HCT116 (cell line): ENCODE results near the gene CFHR5. TPM values are rescaled to one million over a fixed set of nuclear protein-coding genes. Genes with fewer than 3 reads are reported as not detected.

Experiments
- ATAC-seq: fragments of 200-7000 bp; cut with Tn5 transposase; 2 replicates; pipeline ENCODE4 v1.9.1; 2020; ENCODE audit warnings: mild to moderate bottlenecking, moderate library complexity
- BruUV-seq: library from RNA; stranded (reverse); fragments of 400-500 nt; replicated peaks from 2 replicates; lab custom pipeline; 2021; lab: Mats Ljungman, UMichigan
- CTCF ChIA-PET: fragments of 300-600 bp; sonication (Branson Sonifier 250); formaldehyde crosslinking; loops from one replicate; lab custom pipeline; 2021; ENCODE audit warnings: antibody characterized with exemption; lab: Charles Lee
- POLR2A ChIA-PET: fragments of 300-600, 350-600 bp; sonication (Branson Sonifier 250); formaldehyde crosslinking; loops from one replicate; lab custom pipeline; 2021; ENCODE audit warnings: antibody characterized with exemption; lab: Charles Lee
- RAD21 ChIA-PET, 2 experiments: fragments of 300-600 bp; sonication (Branson Sonifier 250); formaldehyde crosslinking; loops; one replicate each; lab custom pipeline; 2023; ENCODE audit warnings: low total read pairs in 2 of 2; ENCODE audit not compliant: uncharacterized antibody in 2 of 2, unreplicated experiment in 2 of 2, low non-redundant PET in 1 of 2; lab: Charles Lee
- DNase-seq: peaks from one replicate; pipeline ENCODE4 v3.0.0-alpha.2; 2010; ENCODE audit warnings: low read depth, low spot score
- H2AFZ ChIP-seq: fragments of 200-600 bp; shearing (Covaris generic), sonication (generic); 2 replicates; pipeline ENCODE4 v1.6.1; 2017; ENCODE audit warnings: low read depth, mixed run types, mixed read lengths, antibody characterized with exemption, low read length; ENCODE audit not compliant: poor library complexity, severe bottlenecking
- H3K27ac ChIP-seq: 2 replicates; pipeline ENCODE4 v1.5.1; 2012; ENCODE audit warnings: low read depth, low read length
- H3K27me3 ChIP-seq: fragments of 200-600 bp; sonication (generic); 2 replicates; pipeline ENCODE4 v1.6.1; 2016; ENCODE audit warnings: mixed run types, low read length, mixed read lengths; ENCODE audit not compliant: insufficient read depth
- H3K36me3 ChIP-seq, 2 experiments: fragments of 200-500 bp in 1 of 2; fragments of 200-600 bp in 1 of 2; sonication (Bioruptor generic) in 1 of 2; sonication (generic) in 1 of 2; 2 replicates each; pipeline versions ENCODE4 v1.5.1 to v1.6.1; 2014 to 2016; ENCODE audit warnings: low read length in 2 of 2, inconsistent platforms in 1 of 2, mixed read lengths in 1 of 2, mixed run types in 1 of 2; ENCODE audit not compliant: insufficient read depth in 2 of 2, control insufficient read depth in 1 of 2
- H3K4me1 ChIP-seq, 2 experiments: fragments of 200-600 bp in 1 of 2; sonication (generic) in 1 of 2; 2 replicates each; pipeline versions ENCODE4 v1.5.1 to v1.6.1; 2012 to 2017; ENCODE audit warnings: low read length in 2 of 2, inconsistent platforms in 1 of 2, mild to moderate bottlenecking in 1 of 2, mixed read lengths in 1 of 2, mixed run types in 1 of 2, moderate library complexity in 1 of 2; ENCODE audit not compliant: insufficient read depth in 2 of 2, control insufficient read depth in 1 of 2
- H3K4me2 ChIP-seq: fragments of 200-600 bp; sonication (generic); 2 replicates; pipeline ENCODE4 v1.6.1; 2017; ENCODE audit warnings: mixed run types, low read length, mixed read lengths
- H3K4me3 ChIP-seq, 2 experiments: fragments of 200-600 bp in 1 of 2; sonication (generic) in 1 of 2; replicated peaks in 1 of 2; 2 replicates each; pipeline ENCODE4 v1.5.1; 2011 to 2016; ENCODE audit warnings: low read length in 2 of 2, control low read depth in 1 of 2, low read depth in 1 of 2, mild to moderate bottlenecking in 1 of 2, mixed read lengths in 1 of 2, mixed run types in 1 of 2
- H3K79me2 ChIP-seq: fragments of 200-600 bp; sonication (generic); 2 replicates; pipeline ENCODE4 v1.6.1; 2017; ENCODE audit warnings: mild to moderate bottlenecking, mixed run types, low read length, moderate library complexity, mixed read lengths; ENCODE audit not compliant: insufficient read depth
- H3K9ac ChIP-seq: fragments of 200-600 bp; sonication (generic); 2 replicates; pipeline ENCODE4 v1.6.1; 2016; ENCODE audit warnings: low read length, mixed read lengths
- H3K9me2 ChIP-seq: fragments of 200-600 bp; sonication (generic), shearing (Covaris generic); 2 replicates; pipeline ENCODE4 v1.6.1; 2017; ENCODE audit warnings: mixed run types, mild to moderate bottlenecking, moderate library complexity; ENCODE audit not compliant: insufficient read depth
- H3K9me3 ChIP-seq, 2 experiments: fragments of 200-500 bp in 1 of 2; fragments of 200-600 bp in 1 of 2; sonication (Bioruptor generic) in 1 of 2; sonication (generic) in 1 of 2; 2 replicates each; pipeline ENCODE4 v1.6.1; 2014 to 2017; ENCODE audit warnings: low read length in 2 of 2, mixed read lengths in 2 of 2, inconsistent platforms in 1 of 2, low read depth in 1 of 2, mild to moderate bottlenecking in 1 of 2, mixed run types in 1 of 2, moderate library complexity in 1 of 2; ENCODE audit not compliant: control insufficient read depth in 1 of 2, insufficient read depth in 1 of 2
- H4K20me1 ChIP-seq: fragments of 200-600 bp; sonication (generic), shearing (Covaris generic); 2 replicates; pipeline ENCODE4 v1.6.1; 2017; ENCODE audit warnings: mixed run types, mild to moderate bottlenecking, moderate library complexity; ENCODE audit not compliant: insufficient read depth
- CBX3 ChIP-seq: IDR thresholded peaks from 2 replicates; pipeline ENCODE4 v1.6.1; 2012; ENCODE audit warnings: low read depth
- CTCF ChIP-seq, 3 experiments: fragments of 200-600 bp in 1 of 3; sonication (generic) in 1 of 3; IDR thresholded peaks in 2 of 3; conservative IDR thresholded peaks in 1 of 3; 2 replicates each; pipeline ENCODE4 v1.5.1; 2012 to 2017; ENCODE audit warnings: low read depth in 2 of 3, low read length in 2 of 3, antibody characterized with exemption in 1 of 3, borderline replicate concordance in 1 of 3, control low read depth in 1 of 3, mild to moderate bottlenecking in 1 of 3, mixed read lengths in 1 of 3, mixed run types in 1 of 3, moderate library complexity in 1 of 3; ENCODE audit not compliant: insufficient read depth in 1 of 3
- EGR1 ChIP-seq: IDR thresholded peaks from 2 replicates; pipeline ENCODE4 v1.6.1; 2012; ENCODE audit warnings: low read depth
- EZH2 ChIP-seq: fragments of 200-600 bp; sonication (generic); IDR thresholded peaks from 2 replicates; pipeline ENCODE4 v1.6.1; 2017; ENCODE audit warnings: antibody characterized with exemption, mixed run types
- EZH2phosphoT487 ChIP-seq: fragments of 200-600 bp; IDR thresholded peaks from 2 replicates; pipeline ENCODE4 v1.6.1; 2018; ENCODE audit warnings: antibody characterized with exemption, borderline replicate concordance
- MAX ChIP-seq: IDR thresholded peaks from 2 replicates; pipeline ENCODE4 v1.6.1; 2012
- RAD21 ChIP-seq: IDR thresholded peaks from 2 replicates; pipeline ENCODE4 v1.6.1; 2012; ENCODE audit warnings: low read depth, mild to moderate bottlenecking
- SIN3A ChIP-seq: IDR thresholded peaks from 2 replicates; pipeline ENCODE4 v1.6.1; 2012; ENCODE audit warnings: low read depth
- SP1 ChIP-seq: IDR thresholded peaks from 2 replicates; pipeline ENCODE4 v1.6.1; 2012; ENCODE audit warnings: low read depth
- SRF ChIP-seq: IDR thresholded peaks from 2 replicates; pipeline ENCODE4 v1.6.1; 2012; ENCODE audit warnings: low read depth
- TCF7L2 ChIP-seq: IDR thresholded peaks from 2 replicates; pipeline ENCODE4 v1.7.0; 2011; ENCODE audit warnings: borderline replicate concordance, inconsistent platforms; ENCODE audit not compliant: insufficient read depth, insufficient read length; ENCODE audit errors: extremely low read depth
- ZFX ChIP-seq: fragments of 450-650 bp; IDR thresholded peaks from 2 replicates; pipeline ENCODE4 v1.6.1; 2017
- ZNF274 ChIP-seq: fragments of 200-500 bp; sonication (Bioruptor generic); IDR thresholded peaks from 2 replicates; pipeline ENCODE4 v1.6.1; 2014; ENCODE audit warnings: mild to moderate bottlenecking, low read depth, low read length, inconsistent platforms
- intact Hi-C: fragments of 100-400 bp; cut with micrococcal nuclease; formaldehyde crosslinking; loops from 2 replicates; pipeline ENCODE4 v1.10.0; 2022
- total RNA-seq: library from RNA; stranded (reverse); gene quantifications from one replicate; pipeline ENCODE4 v1.2.1, GENCODE V29; 2021; ENCODE audit not compliant: unreplicated experiment
- TF ChIP-seq, protein P1 (sequence below): IDR thresholded peaks from 2 replicates; pipeline ENCODE4 v1.6.1; 2012

CFHR5 gene
- total RNA-seq, 1 experiment from 2014 or later = not detected

GRCh38 chr1:196954778-196955177 lies 22.6 kb upstream of the CFHR5 start:
- H3K4me3 ChIP-seq = no peak overlapping the region
- no TSS peak for BruUV-seq
- ChIA-PET RAD21 (no interaction called here), POLR2A (no interaction called here), CTCF (no interaction called here)
- H3K79me2 ChIP-seq = no peaks in the 10 kb centered on the region
- no peak overlapping the region for H2AFZ ChIP-seq
- no peaks in the 10 kb centered on the region for H3K9me3 ChIP-seq
- DNase-seq (no peak), ATAC-seq (no peak)
- no peaks in the 10 kb centered on the region for H3K36me3 ChIP-seq
- TF ChIP-seq CBX3 (no peak), MAX (no peak), RAD21 (no peak), SP1 (no peak), TCF7L2 (no peak), SRF (no peak), SIN3A (no peak), CTCF (IDR thresholded peaks at IDR 0.05 in 2 of 3, conservative IDR thresholded peaks at IDR 0.05 in 1 of 3; ENCODE audit: borderline replicate concordance in 1 of 3, insufficient read depth in 1 of 3, low read depth in 2 of 3, low read length in 2 of 3) (no peak), ZNF274 (no peak), ZFX (no peak)
- no peaks in the 10 kb centered on the region; the same call in 1 of the 2 replicates for H3K9me2 ChIP-seq
- H3K4me1 ChIP-seq = no peaks in the 10 kb centered on the region
- H4K20me1 ChIP-seq = no peaks in the 10 kb centered on the region
- H3K27ac ChIP-seq = no peak overlapping the region
- H3K9ac ChIP-seq = no peak overlapping the region
- intact Hi-C loops = no loop called here
- no peaks in the 10 kb centered on the region for H3K27me3 ChIP-seq
- H3K4me2 ChIP-seq = no peak overlapping the region

GRCh38 chr1:196955926-196956325 lies 21.4 kb upstream of the CFHR5 start:
- TF ChIP-seq TCF7L2 (no peak), EGR1 (no peak), EZH2 (no peak), EZH2phosphoT487 (no peak)
- TF ChIP-seq, protein P1, sequence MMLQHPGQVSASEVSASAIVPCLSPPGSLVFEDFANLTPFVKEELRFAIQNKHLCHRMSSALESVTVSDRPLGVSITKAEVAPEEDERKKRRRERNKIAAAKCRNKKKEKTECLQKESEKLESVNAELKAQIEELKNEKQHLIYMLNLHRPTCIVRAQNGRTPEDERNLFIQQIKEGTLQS = no peak
- Histone ChIP-seq H4K20me1 (no peaks in the 10 kb centered on the region), H3K36me3 (no peaks in the 10 kb centered on the region), H3K27me3 (no peaks in the 10 kb centered on the region), H3K9me2 (no peaks in the 10 kb centered on the region), H3K9me3 (no peaks in the 10 kb centered on the region), H2AFZ (no peak overlapping the region), H3K4me3 (no peak overlapping the region), H3K9ac (no peak overlapping the region), H3K4me2 (no peak overlapping the region), H3K27ac (no peak overlapping the region), H3K4me1 (no peaks in the 10 kb centered on the region), H3K79me2 (no peaks in the 10 kb centered on the region)
- CTCF ChIA-PET = no interaction called here
- intact Hi-C loops = no loop called here
- DNase-seq (no peak), ATAC-seq (no peak)
- RAD21 ChIA-PET = no interaction called here
- POLR2A ChIA-PET = no interaction called here
- no TSS peak for BruUV-seq
